Sigmoid colon (tissue), 3 donors: ENCODE data around the gene HIF3A.

Experiments
- CTCF ChIP-seq, 4 experiments: fragments of 450-650 bp in 3 of 4; fragments of 200-600 bp in 1 of 4; IDR thresholded peaks; one replicate each; pipeline ENCODE4 v1.5.1; 2016 to 2019; ENCODE audit warnings: antibody characterized with exemption in 4 of 4, mild to moderate bottlenecking in 3 of 4, moderate library complexity in 2 of 4
- POLR2A ChIP-seq, 2 donors: fragments of 450-650 bp; IDR thresholded peaks; one replicate each; pipeline ENCODE4 v1.6.1; 2016; ENCODE audit warnings: antibody characterized with exemption in 2 of 2, mild to moderate bottlenecking in 2 of 2, moderate library complexity in 2 of 2

- no peak for TF ChIP-seq POLR2A (IDR thresholded peaks at IDR 0.05)
- TF ChIP-seq CTCF (IDR thresholded peaks at IDR 0.05): no peak
Measured at GRCh38 chr19:46328079-46328478, 31.2 kb downstream of the HIF3A start.
